Coronary artery (tissue), 2 donors: ENCODE data around the gene TTC9C.

ENCODE experiments used
- DNase-seq: peaks from one replicate; pipeline ENCODE4 v3.0.0-alpha.2; 2017; ENCODE audit warnings: low spot score
- H3K27ac ChIP-seq, 2 donors: fragments of 200-600 bp; sonication (generic); one replicate each; pipeline ENCODE4 v1.5.1; 2016 to 2019
- H3K4me3 ChIP-seq: fragments of 200-600 bp; sonication (generic); 2 replicates; pipeline ENCODE4 v1.5.1; 2016; ENCODE audit warnings: mild to moderate bottlenecking, moderate library complexity
- CTCF ChIP-seq: fragments of 200-600 bp; sonication (generic); IDR thresholded peaks from one replicate; pipeline ENCODE4 v1.5.1; 2019; ENCODE audit warnings: antibody characterized with exemption

TTC9C gene

GRCh38 chr11:62712276-62712812 is 15.9 kb upstream of the TTC9C start:
- no peak for TF ChIP-seq CTCF
- no peak overlapping the region for H3K27ac ChIP-seq
- DNase-seq = no peak
- no peak overlapping the region for H3K4me3 ChIP-seq

GRCh38 chr11:62712861-62713260 is 15.4 kb upstream of the TTC9C start:
- H3K27ac ChIP-seq = no peak overlapping the region
- no peak for DNase-seq
- no peak overlapping the region for H3K4me3 ChIP-seq
- TF ChIP-seq CTCF = no peak

GRCh38 chr11:62713343-62713742 is 14.9 kb upstream of the TTC9C start:
- Histone ChIP-seq H3K4me3 (no peak overlapping the region), H3K27ac (no peak overlapping the region)
- DNase-seq = no peak
- no peak for TF ChIP-seq CTCF

- no peak for TF ChIP-seq CTCF
- no peak overlapping the region for H3K27ac ChIP-seq
- DNase-seq = no peak
- H3K4me3 ChIP-seq = no peak overlapping the region
Observed at GRCh38 chr11:62715150-62716130, 12.8 kb upstream of the TTC9C start.

GRCh38 chr11:62716206-62716605 is 12.1 kb upstream of the TTC9C start:
- DNase-seq = no peak
- no peak for TF ChIP-seq CTCF
- Histone ChIP-seq H3K4me3 (no peak overlapping the region), H3K27ac (no peak overlapping the region)

- no peak for DNase-seq
- H3K4me3 ChIP-seq = no peak overlapping the region
- H3K27ac ChIP-seq = no peak overlapping the region
- TF ChIP-seq CTCF = no peak
Observed at GRCh38 chr11:62716816-62717215, 11.5 kb upstream of the TTC9C start.
